ENCODE data around the gene TMEM69.

TMEM69 gene

DNA sequence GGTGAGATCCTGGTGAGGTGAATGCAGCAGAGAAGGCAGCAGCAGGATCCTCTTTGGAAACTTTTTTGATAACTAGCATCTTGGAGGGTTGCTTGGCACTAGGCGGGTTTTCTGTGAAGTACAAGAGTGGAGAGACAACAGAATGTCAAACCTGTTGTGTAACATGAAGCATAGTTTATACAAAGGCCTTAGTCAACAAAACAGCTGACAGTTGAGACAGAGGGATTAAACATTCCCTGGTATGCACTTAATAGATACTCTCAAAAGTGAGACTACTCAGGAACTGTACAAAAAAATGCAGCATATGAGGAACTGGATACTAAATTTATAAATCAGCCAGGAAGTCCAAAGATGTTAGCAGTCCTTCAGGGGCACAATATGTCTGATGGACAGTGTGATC, 47.7 kb upstream of the TMEM69 start:
- peaks cover 34 to 81% of the 10 kb centered on the region in 2 experiments for H3K36me3 ChIP-seq (ENCODE audit: control insufficient read depth in 2 of 2, insufficient read depth in 1 of 2, low read length in 2 of 2)
- POLR2A ChIA-PET = no interaction called here
- no peak overlapping the region for H3K27ac ChIP-seq (ENCODE audit: extremely low read depth, low read depth, low read length)
- H3K4me3 ChIP-seq (ENCODE audit: low read depth, low read length) = no peak overlapping the region
- no peak for TF ChIP-seq ZNF530 (tag by site-specific recombination; IDR thresholded peaks at IDR 0.05; ENCODE audit: low read depth)
- no peak for TF ChIP-seq PRDM1 (tag by site-specific recombination; IDR thresholded peaks at IDR 0.05)
- TF ChIP-seq SP3 (tag by site-specific recombination; IDR thresholded peaks at IDR 0.05) = no peak
- TF ChIP-seq ZNF19 (tag by site-specific recombination; IDR thresholded peaks at IDR 0.05; ENCODE audit: low read depth) = no peak
- TF ChIP-seq, protein P1, sequence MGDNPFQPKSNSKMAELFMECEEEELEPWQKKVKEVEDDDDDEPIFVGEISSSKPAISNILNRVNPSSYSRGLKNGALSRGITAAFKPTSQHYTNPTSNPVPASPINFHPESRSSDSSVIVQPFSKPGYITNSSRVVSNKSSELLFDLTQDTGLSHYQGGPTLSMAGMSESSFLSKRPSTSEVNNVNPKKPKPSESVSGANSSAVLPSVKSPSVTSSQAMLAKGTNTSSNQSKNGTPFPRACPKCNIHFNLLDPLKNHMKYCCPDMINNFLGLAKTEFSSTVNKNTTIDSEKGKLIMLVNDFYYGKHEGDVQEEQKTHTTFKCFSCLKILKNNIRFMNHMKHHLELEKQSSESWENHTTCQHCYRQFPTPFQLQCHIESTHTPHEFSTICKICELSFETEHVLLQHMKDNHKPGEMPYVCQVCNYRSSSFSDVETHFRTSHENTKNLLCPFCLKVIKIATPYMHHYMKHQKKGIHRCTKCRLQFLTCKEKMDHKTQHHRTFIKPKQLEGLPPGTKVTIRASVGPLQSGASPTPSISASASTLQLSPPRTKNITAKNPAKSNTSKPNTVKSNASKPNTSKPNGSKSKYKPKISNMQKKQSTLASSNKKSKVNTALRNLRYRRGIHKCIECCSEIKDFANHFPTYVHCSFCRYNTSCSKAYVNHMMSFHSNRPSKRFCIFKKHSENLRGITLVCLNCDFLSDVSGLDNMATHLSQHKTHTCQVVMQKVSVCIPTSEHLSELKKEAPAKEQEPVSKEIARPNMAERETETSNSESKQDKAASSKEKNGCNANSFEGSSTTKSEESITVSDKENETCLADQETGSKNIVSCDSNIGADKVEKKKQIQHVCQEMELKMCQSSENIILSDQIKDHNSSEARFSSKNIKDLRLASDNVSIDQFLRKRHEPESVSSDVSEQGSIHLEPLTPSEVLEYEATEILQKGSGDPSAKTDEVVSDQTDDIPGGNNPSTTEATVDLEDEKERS (tag by site-specific recombination; IDR thresholded peaks at IDR 0.05) = no peak
- no peak for TF ChIP-seq ZNF350 (tag by site-specific recombination; IDR thresholded peaks at IDR 0.05)
- TF ChIP-seq, protein P2, sequence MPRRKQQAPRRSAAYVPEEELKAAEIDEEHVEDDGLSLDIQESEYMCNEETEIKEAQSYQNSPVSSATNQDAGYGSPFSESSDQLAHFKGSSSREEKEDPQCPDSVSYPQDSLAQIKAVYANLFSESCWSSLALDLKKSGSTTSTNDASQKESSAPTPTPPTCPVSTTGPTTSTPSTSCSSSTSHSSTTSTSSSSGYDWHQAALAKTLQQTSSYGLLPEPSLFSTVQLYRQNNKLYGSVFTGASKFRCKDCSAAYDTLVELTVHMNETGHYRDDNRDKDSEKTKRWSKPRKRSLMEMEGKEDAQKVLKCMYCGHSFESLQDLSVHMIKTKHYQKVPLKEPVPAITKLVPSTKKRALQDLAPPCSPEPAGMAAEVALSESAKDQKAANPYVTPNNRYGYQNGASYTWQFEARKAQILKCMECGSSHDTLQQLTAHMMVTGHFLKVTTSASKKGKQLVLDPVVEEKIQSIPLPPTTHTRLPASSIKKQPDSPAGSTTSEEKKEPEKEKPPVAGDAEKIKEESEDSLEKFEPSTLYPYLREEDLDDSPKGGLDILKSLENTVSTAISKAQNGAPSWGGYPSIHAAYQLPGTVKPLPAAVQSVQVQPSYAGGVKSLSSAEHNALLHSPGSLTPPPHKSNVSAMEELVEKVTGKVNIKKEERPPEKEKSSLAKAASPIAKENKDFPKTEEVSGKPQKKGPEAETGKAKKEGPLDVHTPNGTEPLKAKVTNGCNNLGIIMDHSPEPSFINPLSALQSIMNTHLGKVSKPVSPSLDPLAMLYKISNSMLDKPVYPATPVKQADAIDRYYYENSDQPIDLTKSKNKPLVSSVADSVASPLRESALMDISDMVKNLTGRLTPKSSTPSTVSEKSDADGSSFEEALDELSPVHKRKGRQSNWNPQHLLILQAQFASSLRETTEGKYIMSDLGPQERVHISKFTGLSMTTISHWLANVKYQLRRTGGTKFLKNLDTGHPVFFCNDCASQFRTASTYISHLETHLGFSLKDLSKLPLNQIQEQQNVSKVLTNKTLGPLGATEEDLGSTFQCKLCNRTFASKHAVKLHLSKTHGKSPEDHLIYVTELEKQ (tag by site-specific recombination; IDR thresholded peaks at IDR 0.05; ENCODE audit: borderline replicate concordance) = no peak
- no peaks in the 10 kb centered on the region for H3K9me3 ChIP-seq (ENCODE audit: control insufficient read depth, insufficient read depth, low read depth, low read length)
- no peaks in the 10 kb centered on the region for H3K4me1 ChIP-seq (ENCODE audit: control insufficient read depth, insufficient read depth, low read length)
- CTCF ChIA-PET = no interaction called here

DNA sequence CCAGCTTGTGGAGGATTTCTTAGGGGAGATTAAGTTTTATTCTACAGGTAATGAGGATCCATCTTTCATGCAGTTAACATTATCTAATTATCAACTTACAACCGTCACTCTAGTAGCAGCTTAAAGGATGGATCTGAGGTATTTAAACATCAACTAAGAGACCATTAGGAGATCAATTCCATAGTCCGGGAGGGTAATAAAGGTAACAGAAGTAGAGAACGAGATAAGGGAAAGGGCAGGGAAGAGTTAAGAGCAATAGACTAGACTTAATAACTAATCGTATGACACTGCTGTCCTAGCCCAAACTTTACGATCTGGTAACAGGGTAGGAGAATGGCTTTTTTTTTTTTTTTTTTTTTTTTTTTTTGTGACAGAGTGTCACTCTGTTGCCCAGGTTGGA, 44.7 kb upstream of the TMEM69 start:
- ChIA-PET CTCF (interaction anchor here (0.6 to 1.5 kb wide), 3 partner anchors 10 to 211 kb away, joined by 3 read pairs; no protein-coding TSS in a partner anchor), POLR2A (no interaction called here)
- H3K4me1 ChIP-seq (ENCODE audit: control insufficient read depth, insufficient read depth, low read length) = no peaks in the 10 kb centered on the region
- no peak overlapping the region for H3K27ac ChIP-seq (ENCODE audit: extremely low read depth, low read depth, low read length)
- H3K36me3 ChIP-seq (ENCODE audit: control insufficient read depth in 2 of 2, insufficient read depth in 1 of 2, low read length in 2 of 2) = peaks cover 24 to 72% of the 10 kb centered on the region in 2 experiments
- H3K4me3 ChIP-seq (ENCODE audit: low read depth, low read length) = no peak overlapping the region
- H3K9me3 ChIP-seq (ENCODE audit: control insufficient read depth, insufficient read depth, low read depth, low read length) = no peaks in the 10 kb centered on the region
- TF ChIP-seq, protein P3, sequence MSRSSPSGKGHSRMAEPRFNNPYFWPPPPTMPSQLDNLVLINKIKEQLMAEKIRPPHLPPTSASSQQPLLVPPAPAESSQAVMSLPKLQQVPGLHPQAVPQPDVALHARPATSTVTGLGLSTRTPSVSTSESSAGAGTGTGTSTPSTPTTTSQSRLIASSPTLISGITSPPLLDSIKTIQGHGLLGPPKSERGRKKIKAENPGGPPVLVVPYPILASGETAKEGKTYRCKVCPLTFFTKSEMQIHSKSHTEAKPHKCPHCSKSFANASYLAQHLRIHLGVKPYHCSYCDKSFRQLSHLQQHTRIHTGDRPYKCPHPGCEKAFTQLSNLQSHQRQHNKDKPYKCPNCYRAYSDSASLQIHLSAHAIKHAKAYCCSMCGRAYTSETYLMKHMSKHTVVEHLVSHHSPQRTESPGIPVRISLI (tag by site-specific recombination; IDR thresholded peaks at IDR 0.05) = 0 out of 2 replicates have a peak, but pooled peaks have one; percentile 31
- no peak for TF ChIP-seq ZNF16 (tag by site-specific recombination; IDR thresholded peaks at IDR 0.05; ENCODE audit: low read depth)

DNA sequence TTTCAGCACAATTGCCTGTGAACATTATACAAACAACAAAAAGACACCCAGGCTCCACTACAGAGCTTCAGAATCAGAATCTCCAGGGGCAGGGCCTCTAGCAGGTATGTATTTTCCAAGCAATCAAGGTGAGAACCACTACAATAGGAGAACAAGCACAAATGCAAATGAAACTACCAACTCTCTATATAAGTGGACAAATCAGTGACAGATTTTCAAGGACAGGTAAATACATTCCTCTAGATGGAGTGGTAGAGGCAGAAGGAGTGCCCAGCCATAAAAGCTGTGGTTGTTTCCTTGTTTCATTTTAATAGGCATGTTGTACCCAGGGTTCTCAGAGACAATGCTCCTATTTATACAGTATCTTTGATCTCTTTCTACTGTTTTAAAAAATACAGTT, 44.0 kb upstream of the TMEM69 start:
- ChIA-PET POLR2A (no interaction called here), CTCF (interaction anchor here (0.7 to 2.2 kb wide), 5 partner anchors 9 to 234 kb away, joined by 3 to 7 read pairs (median 3); no protein-coding TSS in a partner anchor)
- Histone ChIP-seq H3K4me1 (ENCODE audit: control insufficient read depth, insufficient read depth, low read length) (no peaks in the 10 kb centered on the region), H3K4me3 (ENCODE audit: low read depth, low read length) (no peak overlapping the region), H3K27ac (ENCODE audit: extremely low read depth, low read depth, low read length) (no peak overlapping the region), H3K9me3 (ENCODE audit: control insufficient read depth, insufficient read depth, low read depth, low read length) (no peaks in the 10 kb centered on the region), H3K36me3 (ENCODE audit: control insufficient read depth in 2 of 2, insufficient read depth in 1 of 2, low read length in 2 of 2) (peaks cover 18 to 69% of the 10 kb centered on the region in 2 experiments)
- no peak for TF ChIP-seq MZF1 (tag by site-specific recombination; IDR thresholded peaks at IDR 0.05; ENCODE audit: borderline replicate concordance)
- no peak for TF ChIP-seq ZBTB48 (tag by site-specific recombination; IDR thresholded peaks at IDR 0.05)
- TF ChIP-seq ZBTB7A (tag by site-specific recombination; IDR thresholded peaks at IDR 0.05; ENCODE audit: low read depth) = no peak
- no peak for TF ChIP-seq ZNF37A (tag by site-specific recombination; IDR thresholded peaks at IDR 0.05)
- TF ChIP-seq, protein P4, sequence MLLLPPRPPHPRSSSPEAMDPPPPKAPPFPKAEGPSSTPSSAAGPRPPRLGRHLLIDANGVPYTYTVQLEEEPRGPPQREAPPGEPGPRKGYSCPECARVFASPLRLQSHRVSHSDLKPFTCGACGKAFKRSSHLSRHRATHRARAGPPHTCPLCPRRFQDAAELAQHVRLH (tag by site-specific recombination; IDR thresholded peaks at IDR 0.05) = no peak
- no peak for TF ChIP-seq ZNF341 (tag by site-specific recombination; IDR thresholded peaks at IDR 0.05; ENCODE audit: low read depth)
- TF ChIP-seq ZNF843 (tag by site-specific recombination; IDR thresholded peaks at IDR 0.05) = no peak
- TF ChIP-seq ZNF221 (tag by site-specific recombination; IDR thresholded peaks at IDR 0.05; ENCODE audit: borderline replicate concordance) = no peak
- TF ChIP-seq, protein P2 (tag by site-specific recombination; IDR thresholded peaks at IDR 0.05; ENCODE audit: borderline replicate concordance) = no peak
- TF ChIP-seq ZNF707 (tag by site-specific recombination; IDR thresholded peaks at IDR 0.05) = no peak
- no peak for TF ChIP-seq ZNF140 (tag by site-specific recombination; IDR thresholded peaks at IDR 0.05)
- no peak for TF ChIP-seq ZNF830 (tag by site-specific recombination; IDR thresholded peaks at IDR 0.05; ENCODE audit: low read depth)
